Esophagus squamous epithelium (tissue), 4 donors: ENCODE data around the gene CACNB2.

Source experiments
- CTCF ChIP-seq, 6 experiments: fragments of 450-650 bp in 4 of 6; fragments of 200-600 bp in 2 of 6; sonication (generic) in 2 of 6; IDR thresholded peaks; one replicate each; pipeline ENCODE4 v1.5.1; 2016 to 2019; ENCODE audit warnings: antibody characterized with exemption in 6 of 6, mild to moderate bottlenecking in 4 of 6, moderate library complexity in 4 of 6
- POLR2A ChIP-seq, 4 donors: fragments of 450-650 bp; IDR thresholded peaks; one replicate each; pipeline ENCODE4 v1.6.1; 2017; ENCODE audit warnings: antibody characterized with exemption in 4 of 4, mild to moderate bottlenecking in 4 of 4, moderate library complexity in 3 of 4

- TF ChIP-seq CTCF (IDR thresholded peaks at IDR 0.05): no peak
- no peak for TF ChIP-seq POLR2A (IDR thresholded peaks at IDR 0.05)
Observed at GRCh38 chr10:18109341-18109870, 30.8 kb upstream of the CACNB2 start.
